Fibroblast of skin of scalp (primary cell): Measurements from ENCODE around the gene ANKRD33. TPM values are rescaled to one million over a fixed set of nuclear protein-coding genes. Genes with fewer than 3 reads are reported as not detected.

ENCODE experiments used
- DNase-seq: peaks from one replicate; pipeline ENCODE4 v3.0.0-alpha.2; 2013
- polyA plus RNA-seq, 2 experiments: library from polyadenylated mRNA; unstranded; fragments of 120-200 nt; gene quantifications; one replicate each; pipeline ENCODE4 v1.2.1, GENCODE V29; 2013; ENCODE audit not compliant: insufficient read length in 2 of 2

Gene ANKRD33, protein sequence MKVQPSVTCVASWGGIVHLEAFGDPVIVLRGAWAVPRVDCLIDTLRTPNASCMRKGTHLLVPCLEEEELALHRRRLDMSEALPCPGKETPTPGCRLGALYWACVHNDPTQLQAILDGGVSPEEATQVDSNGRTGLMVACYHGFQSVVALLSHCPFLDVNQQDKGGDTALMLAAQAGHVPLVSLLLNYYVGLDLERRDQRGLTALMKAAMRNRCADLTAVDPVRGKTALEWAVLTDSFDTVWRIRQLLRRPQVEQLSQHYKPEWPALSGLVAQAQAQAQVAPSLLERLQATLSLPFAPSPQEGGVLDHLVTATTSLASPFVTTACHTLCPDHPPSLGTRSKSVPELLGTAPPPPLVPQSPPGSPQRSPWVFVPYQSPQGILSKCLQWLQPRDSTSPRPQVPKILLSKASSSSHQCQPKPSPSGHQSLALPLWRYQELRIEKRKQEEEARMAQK
- polyA plus RNA-seq (2013, experiment 1 of 2; ENCODE audit: insufficient read length), result not detected
- not detected for polyA plus RNA-seq (2013, experiment 2 of 2; ENCODE audit: insufficient read length)

- no peak for DNase-seq
Observed at GRCh38 chr12:51887476-51888315, at the start of gene ANKRD33. Gene ANKRD33 (plus strand): TSS chr12:51888103. CDS start chr12:51888187, 84 bp downstream.

DNA sequence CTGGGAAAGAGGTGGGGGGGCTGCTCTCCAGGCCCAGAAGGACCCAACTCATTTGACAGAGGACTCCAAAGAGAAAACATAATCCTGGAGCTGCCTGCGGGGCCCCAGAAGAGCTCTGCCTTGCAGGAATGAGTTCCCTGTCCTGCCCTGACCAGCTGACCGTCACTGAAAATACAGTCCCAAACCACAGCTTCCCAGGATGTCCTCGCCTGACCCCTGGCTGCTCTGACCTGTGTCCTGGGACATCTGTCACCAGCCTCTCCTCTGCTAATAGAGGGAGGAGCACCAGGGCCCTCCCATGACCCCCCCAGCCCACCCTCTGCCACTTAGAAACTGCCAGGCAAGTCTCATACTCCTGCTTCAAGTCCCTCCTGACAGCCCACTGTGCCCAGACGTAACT lies 49.1 kb upstream of the ANKRD33 start:
- no peak for DNase-seq

GRCh38 chr12:51839310-51839947 lies 48.5 kb upstream of the ANKRD33 start:
- no peak for DNase-seq

DNA sequence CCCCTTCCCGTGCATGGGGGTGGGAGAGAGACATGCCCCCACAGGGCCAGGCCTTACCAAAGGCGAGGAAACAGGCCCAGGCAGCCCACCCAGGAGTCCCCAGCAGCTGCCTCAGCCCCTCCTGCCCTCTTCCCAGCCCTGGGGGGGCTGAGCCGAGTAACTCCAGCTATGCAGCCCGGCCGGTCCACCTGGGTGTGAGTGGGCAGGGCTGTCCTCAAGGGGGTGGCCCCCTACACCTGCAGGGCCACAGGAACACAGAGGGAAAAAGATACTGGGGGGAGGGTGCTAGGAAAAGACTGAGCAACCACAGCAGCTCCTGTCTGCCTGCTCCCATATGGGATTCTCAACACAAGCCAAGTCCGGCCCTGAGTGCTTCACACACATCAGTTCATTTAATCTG lies 46.9 kb upstream of the ANKRD33 start:
- no peak for DNase-seq

DNA sequence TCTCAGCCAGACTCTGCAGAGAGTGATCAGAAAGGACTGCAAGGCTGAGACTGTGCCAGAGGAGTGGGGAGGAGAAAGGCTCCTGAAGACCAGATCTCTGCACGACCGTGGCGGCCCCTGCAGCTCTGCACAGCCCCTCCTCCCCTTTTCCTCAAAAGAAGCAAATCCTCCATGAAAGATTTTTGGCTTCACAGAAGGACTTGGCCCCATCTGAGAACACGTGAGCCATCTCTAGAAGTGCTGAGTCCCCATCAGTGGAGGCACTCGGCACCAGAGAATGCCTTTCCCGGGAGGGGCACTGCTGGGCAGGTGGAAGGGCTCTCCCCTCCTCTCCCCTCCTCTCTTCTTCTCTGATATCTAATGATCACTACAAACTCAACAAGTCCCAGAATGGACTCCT lies 46.2 kb upstream of the ANKRD33 start:
- DNase-seq, result no peak

DNA sequence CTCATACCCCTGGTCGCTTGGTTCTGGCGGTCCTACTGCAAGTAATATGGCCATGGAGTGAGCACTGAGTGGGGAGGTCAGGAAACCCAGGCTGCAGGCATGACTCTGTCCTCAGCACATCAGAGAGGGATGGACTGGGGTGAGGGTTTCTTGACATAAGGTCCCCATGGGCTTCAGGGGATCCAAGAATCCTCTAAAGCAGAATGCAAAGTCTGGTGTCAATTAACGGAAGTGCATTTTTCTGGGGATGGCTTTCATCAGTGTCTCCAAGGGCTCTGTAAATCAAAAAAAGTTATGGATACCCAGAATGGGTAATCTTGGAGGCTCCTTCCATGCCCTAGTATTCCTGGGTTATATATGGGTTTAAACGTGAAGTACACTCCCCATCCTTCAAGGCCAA lies 43.0 kb upstream of the ANKRD33 start:
- no peak for DNase-seq

GRCh38 chr12:51845482-51845881 lies 42.4 kb upstream of the ANKRD33 start:
- no peak for DNase-seq

DNA sequence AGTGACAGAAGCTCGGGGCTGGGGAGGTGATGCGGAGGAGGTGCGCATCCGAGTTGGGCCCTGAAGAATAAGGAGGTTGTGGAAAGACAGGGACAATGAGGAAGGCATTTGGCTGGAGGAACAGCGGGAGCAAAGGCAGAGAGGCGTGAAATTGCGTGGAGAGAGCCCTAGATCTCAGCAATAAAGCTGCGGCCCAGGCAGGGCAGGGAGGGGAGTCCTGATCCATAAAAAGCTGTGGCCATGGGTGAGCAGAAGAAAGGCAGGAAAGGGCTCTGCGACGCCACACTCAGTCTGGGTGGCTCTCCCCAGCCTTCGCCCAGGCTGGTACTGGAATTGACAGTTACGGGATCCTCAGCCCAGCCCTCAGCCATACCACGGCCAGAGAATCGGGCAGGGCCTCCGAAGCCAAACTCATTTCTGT lies 41.6 kb upstream of the ANKRD33 start:
- no peak for DNase-seq

GRCh38 chr12:51846911-51847642 lies 40.8 kb upstream of the ANKRD33 start:
- peak; percentile 12 for DNase-seq

DNA sequence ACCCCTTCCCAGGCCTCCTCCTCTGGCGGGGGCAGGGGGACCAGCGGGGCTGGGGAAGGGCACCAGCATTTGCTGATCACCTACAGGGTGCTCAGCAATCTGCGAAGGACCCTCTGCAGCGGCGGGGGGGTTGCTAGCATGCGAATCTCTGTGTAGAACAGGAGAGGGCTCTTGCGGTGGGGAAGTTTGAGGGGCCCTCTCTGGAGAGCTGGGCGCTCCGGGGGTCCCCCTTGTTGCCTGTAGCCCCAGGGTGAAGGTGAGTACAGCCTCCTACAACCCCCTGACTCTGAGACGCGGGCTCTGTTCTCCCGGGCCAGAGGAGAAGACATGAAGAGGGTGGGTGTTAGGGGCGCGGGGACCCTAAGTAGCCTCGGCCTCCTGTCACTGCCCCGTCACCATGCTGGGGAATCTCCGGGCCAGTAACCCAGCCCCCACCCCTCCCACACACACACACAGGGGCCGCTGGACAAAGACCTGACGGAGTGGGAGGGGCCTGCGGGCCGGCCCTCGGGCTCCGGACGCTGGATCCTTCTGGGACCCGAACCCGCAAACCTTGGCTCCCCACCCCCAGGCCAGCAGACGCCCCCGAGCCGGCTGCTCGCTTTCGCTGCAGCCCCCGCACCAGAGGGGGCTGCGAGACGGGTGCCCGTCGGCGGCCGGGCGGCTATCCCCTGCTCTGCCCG lies 40.1 kb upstream of the ANKRD33 start:
- DNase-seq, result no peak

- no peak for DNase-seq
Observed at GRCh38 chr12:51848326-51848727, 39.6 kb upstream of the ANKRD33 start, which contains the start of gene FIGNL2. Gene FIGNL2 (minus strand): TSS chr12:51848718. CDS start chr12:51822413, 26,305 bp downstream.

- no peak for DNase-seq
Observed at GRCh38 chr12:51848841-51849735, 38.8 kb upstream of the ANKRD33 start.

DNA sequence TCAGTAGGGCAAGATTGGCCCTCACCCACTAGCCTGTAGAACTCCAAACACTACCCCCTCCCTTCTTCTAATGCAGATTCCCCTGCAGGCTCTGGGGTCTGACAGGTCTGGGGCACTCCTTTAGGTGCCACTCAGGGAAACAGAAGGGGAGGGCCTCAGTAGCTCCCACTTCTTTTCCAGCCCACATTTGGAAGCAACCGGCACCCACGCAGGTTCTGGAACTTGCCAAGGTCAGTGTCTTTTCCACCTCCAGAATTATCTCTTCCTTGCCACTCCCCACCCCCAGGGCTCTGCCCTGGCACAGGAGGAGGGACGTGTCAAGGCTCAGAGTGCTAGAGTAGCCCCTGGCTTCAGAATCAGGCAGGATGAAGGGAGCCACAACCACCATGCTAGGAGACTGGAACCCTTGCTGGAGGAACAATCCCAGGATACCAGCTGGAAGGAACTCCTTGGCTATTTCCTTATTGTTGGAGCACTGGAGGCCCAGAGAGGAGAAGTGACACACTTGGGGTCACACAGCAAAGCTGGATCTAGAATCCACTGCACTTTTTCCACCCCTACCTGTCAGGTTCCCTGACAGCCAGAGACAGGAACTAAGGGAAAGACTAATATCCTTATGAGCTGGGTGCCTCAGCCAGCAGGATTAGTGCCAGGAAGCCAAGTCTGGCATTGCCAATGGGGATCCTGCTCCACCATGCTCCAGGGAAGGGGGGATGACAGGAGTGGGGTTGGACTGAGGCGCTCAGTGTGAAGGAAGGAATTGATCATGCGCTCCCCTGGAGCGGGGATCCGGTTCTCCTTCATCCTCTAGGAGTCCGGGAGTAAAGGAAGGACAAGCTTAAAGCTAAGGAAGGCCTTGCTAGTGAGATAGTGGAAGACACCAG lies 37.6 kb upstream of the ANKRD33 start:
- no peak for DNase-seq

- DNase-seq, result no peak
Observed at GRCh38 chr12:51850965-51851299, 37.0 kb upstream of the ANKRD33 start.

- DNase-seq, result no peak
Observed at GRCh38 chr12:51851413-51852124, 36.3 kb upstream of the ANKRD33 start.

DNA sequence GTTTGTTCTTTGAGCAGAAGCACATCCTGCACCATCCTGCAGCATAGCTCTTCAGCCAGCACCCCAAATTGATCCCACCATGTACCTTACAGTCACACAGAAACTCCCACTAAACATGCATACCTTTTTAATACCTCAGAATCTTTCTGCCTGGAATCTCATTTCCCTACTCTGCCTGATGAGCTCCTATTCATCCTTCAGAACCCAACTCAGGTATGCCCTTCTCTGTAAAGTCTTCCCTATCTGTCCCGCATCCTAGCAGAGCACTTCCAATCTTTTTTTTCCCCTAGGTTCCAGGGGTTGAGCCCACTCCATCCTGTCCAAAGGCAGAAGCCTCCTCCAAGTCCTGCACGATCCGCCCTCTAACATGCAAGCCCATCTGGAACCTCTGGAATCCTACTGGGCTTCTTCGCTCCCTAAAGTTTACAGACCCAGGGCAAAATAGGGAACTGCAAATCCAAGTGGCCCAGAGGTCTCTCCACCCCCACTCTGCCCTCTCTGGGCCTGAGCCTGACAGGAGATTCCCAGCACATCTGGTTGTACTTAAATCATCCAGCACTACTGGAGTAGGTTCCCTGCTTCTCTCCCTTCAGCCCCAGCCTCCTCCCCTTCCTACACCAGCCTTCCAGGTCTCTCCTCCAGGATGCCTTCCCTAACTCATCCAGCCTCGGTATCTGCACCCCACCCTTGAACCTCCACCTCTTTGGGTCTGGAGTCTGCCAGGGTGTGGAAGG lies 35.3 kb upstream of the ANKRD33 start:
- DNase-seq, result peak; percentile 17

DNA sequence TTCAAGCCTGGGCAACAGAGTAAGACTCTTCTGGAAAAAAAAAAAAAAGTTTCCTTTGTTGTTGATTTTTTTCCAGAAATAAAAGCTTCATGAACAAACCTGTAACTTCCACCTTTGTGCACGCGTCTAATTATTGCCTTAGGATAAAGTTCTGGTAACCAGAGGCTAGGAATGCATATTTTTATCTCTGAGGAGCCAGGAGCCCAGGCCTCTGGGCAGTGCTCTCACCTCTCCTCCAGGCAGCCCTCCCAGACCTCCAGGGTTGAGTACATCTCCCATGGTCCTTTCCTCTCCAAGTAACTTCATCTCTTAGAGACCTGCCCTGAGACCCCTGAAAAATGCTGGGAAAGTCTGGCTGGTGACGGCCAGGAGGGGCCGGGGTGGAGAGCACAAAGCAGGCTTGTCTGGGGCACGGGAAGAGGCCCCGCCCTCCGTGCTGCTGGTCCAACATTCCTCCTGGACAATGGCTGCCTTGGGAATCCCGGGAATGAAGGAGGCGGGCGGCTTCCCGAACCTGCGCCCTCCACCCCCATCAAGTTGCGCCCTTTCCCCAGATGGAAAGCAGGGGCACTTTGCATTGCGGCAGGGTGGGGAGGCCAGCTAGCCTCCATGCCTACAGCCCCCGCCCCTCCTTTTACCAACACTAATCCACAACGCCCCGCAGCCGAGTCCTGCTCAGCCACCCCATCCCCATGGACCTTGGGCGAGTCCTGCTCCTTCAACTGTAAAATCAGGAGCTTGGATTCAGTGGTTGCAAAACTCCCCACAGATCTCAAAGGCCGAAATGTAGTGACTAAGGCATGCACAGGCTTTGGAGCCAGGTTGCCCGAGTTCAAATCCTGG lies 32.1 kb upstream of the ANKRD33 start:
- DNase-seq, result peak; percentile 56
